H54 (cell line): ENCODE data around the gene MAN1A2.
"Not testable (repeated sequence)": the region's sequence is repeated elsewhere in the genome, so short reads cannot be mapped to it uniquely, and the experiment has no call there.

Experiments used
- DNase-seq: peaks from one replicate; pipeline ENCODE4 v3.0.0; 2011; ENCODE audit warnings: low spot score, mixed read lengths; ENCODE audit not compliant: insufficient read length
- FAIRE-seq: peaks from 3 replicates; lab custom pipeline; 2011; peaks lifted over from hg19 to GRCh38; lab: Jason Lieb, UNC
- POLR2A ChIP-seq: IDR thresholded peaks from 2 replicates; pipeline ENCODE4 v1.6.1; 2011; ENCODE audit warnings: low read depth, mild to moderate bottlenecking, low read length

The MAN1A2 gene

DNA sequence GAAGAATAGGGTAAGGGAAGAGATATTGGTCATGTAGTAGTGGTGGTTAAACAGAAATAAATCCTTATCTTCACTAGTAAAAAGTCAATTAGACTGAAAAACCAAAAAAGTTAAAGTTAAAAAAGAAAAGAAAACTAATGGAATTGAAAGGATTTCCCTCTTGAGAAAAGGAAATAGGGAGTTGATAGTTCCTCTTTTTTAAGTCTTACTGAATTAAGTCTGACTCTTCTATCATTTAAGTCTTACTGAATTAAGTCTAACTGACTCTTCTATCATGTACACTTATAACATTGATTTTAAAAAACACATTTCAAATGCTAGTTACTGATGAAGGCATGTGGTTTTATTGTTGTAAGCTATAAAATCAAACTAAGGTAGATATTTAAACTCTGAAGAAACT lies 189.1 kb downstream of the MAN1A2 start:
- no peak for DNase-seq
- FAIRE-seq: no peak
- no peak for TF ChIP-seq POLR2A

DNA sequence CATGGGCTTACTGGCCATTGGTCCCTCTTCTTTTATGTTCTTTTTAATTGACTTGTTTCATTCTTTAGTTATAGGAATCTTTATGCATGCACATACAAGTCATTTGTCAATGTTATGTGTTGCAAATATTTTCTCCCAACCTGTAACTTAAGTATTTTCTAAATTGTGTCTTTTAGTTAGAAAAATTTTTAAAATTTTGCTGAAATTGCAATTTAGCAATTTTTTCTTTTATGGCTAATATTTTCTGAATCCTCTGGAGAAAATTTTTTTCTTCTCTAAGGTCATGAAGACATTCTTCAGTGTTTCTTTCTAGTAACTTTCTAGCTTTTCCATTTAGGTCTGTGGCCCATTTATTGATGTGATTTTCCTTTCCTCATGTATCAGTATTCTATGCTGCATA lies 189.7 kb downstream of the MAN1A2 start:
- FAIRE-seq: no peak
- no peak for TF ChIP-seq POLR2A

DNA sequence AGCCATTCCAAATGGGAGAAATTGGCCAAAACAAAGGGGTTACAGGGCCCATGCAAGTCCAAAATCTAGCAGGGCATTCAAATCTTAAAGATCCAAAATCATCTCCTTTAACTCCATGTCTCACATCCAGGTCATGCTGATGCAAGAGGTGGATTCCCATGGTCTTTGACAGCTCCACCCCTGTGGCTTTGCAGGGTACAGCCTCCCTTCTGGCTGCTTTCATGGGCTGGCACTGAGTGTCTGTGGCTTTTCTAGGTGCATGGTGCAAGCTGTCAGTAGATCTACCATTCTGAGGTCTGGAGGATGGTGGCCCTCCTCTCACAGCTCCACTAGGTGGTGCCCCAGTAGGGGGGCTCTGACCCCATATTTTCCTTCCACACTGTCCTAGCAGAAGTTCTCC lies 191.2 kb downstream of the MAN1A2 start:
- DNase-seq, FAIRE-seq: not testable (repeated sequence)

More for the DNA sequence above, 189.7 kb downstream of the MAN1A2 start:
- no peak for DNase-seq

- TF ChIP-seq POLR2A: no peak
- no peak for FAIRE-seq
- no peak for DNase-seq
These were observed 191.9 kb downstream of the MAN1A2 start for GRCh38 chr1:117559139-117559538.

DNA sequence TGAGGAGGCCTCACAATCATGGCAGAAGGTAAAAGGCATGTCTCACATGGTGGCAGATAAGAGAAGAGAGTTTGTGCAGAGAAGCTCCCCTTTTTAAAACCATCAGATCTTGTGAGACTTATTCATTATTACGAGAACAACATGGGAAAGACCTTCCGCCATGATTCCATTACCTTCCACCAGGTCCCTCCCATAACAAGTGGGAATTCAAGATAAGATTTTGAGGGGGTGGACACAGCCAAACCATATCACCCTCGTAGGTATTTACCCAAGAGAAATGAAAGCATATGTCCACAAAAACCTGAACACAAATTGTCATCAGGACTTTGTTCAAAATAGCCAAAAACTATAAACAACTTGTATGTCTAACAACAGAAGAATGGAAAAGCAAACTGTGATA lies 192.7 kb downstream of the MAN1A2 start:
- TF ChIP-seq POLR2A: no peak
- FAIRE-seq: no peak
- no peak for DNase-seq

- TF ChIP-seq POLR2A: no peak
- DNase-seq: no peak
- no peak for FAIRE-seq
These were observed 193.8 kb downstream of the MAN1A2 start for GRCh38 chr1:117561071-117561470.

GRCh38 chr1:117561551-117561950 lies 194.3 kb downstream of the MAN1A2 start:
- DNase-seq (no peak), FAIRE-seq (no peak)
- no peak for TF ChIP-seq POLR2A

- FAIRE-seq (no peak), DNase-seq (no peak)
- no peak for TF ChIP-seq POLR2A
These were observed 195.6 kb downstream of the MAN1A2 start for GRCh38 chr1:117562581-117563491.

DNA sequence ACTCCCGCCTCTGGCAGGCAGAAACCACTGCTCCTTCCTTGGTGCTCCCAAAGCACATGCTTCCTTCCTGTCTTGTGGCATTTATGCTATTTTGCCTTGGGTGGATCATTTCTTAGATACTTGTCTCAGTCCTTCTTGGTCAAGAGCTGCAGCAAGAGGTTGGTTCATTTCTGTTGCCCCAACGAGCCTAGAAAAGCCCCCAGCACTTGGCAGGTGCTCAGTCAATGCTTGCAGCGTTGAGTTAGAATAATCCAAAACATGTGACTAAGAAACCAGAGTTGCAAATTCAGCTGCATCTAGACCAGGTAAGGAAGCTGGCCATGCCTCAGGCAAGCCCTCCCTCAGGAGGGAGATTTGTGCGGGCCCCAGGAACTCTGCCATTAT lies 196.2 kb downstream of the MAN1A2 start:
- no peak for FAIRE-seq
- no peak for DNase-seq
- TF ChIP-seq POLR2A: no peak

DNA sequence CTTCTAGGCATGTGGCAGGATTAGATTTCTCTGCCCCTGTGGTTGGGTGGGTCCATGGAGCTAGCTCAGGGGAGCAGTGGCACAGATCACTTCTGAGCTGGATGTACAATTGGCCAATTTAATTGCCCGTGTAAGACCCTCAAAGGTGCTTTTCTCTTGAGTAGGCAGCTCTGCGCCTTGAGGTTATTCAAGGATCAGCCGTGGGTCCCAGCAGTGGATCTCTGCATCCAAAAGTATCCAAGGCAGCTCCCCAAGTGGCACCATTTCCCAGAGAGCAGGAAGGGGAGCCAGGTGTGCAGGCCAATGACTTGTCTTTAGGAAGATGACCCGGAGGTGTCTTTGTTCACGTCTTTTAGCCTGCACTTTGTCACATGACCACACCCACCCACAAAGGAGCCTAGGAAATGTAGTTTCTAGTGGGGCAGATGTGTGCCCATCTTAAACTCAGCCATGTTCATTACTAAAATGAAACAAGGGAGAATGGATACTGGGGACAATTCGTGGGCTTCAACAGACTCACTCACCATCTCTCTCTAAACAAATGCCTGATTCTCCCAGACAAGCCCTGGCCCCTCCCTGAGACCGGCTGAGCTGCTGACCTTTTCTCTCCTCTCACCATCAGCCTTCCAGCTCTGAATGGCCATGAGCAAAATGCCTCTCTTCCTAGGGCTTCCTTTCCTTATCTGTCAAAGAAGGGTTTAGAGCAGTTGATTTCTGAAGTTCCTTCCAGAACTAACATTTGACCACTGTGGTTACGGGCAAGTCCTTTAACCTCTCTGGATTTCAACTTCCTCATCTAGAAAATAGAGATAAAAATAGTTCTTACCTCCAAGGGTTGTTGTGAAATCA lies 197.2 kb downstream of the MAN1A2 start:
- FAIRE-seq (no peak), DNase-seq (no peak)
- no peak for TF ChIP-seq POLR2A

DNA sequence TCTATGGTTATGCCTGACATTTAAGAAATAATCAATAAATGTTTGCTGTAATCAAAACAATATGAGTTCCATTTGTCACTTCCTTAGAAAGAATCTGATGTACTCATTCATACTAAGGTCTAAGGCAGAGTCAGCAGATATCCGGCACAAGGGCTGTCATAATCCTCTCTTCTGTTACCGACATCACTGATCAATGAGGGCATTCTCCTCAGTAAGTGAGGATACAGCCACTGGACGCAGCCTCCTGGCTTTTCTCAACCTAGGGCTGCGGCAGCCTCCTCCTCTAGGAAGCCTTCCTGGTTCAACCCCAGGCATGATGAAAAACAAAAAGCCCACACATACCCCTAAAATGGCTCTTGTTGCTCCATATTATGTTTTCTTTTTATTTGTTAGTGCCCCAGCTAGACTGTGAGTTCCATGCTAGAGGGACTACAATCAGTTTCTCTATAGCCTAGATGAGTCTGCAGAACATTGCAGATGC lies 197.9 kb downstream of the MAN1A2 start:
- DNase-seq: no peak
- FAIRE-seq: no peak
- TF ChIP-seq POLR2A: no peak

DNA sequence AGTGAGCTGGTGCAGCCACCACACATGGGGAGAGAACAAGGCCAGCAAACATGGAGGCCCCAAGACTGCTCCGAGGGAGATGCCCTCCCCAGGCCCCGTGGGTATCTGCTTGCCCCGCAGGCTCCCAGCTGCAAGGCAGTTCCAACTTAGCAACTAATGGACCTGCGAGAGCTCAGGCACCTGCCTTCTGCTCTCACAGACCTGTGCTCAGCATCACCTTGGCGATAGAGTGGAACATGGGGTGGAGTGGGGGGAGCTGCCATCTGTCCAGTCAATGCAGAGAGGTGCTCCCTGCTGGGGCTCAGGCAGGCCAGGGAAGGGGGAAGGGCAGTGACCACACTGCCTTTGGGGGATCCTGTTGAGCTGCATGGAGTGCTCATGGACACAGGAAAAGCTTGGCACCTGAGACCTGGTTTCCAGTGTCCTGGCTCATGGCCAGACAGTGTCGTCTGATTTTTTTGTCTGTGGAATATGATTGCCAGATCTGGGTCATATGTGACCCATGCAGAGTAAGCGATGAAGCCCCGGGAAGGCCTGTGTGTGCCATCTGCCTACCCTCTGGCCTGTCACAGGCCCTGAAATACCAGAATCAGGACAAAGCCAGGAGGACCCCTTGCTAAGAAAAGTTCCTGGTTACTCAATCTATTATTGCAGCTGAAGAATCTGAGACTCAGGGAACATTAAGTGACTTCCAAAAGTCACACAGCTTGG lies 198.7 kb downstream of the MAN1A2 start:
- TF ChIP-seq POLR2A: no peak
- FAIRE-seq (no peak), DNase-seq (no peak)

DNA sequence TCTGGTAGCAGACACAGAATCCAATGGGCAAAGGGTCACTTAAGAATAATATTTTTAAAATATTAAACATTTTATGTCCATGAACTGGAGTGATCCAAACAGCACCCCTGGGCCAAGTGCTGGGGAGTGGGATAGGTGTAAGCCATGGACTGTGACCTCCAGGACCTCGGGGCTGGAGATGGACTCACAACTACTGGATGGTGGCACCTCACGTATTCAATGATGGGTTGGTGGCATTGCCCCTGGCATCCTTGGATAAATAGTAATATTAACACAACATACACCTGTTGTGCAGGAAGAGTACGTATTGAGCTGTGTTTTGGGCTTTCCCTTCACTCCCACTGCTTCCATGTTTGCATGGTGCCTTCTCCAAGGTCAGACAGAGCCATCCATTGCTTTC lies 199.3 kb downstream of the MAN1A2 start:
- FAIRE-seq: no peak
- no peak for TF ChIP-seq POLR2A
- DNase-seq: no peak

DNA sequence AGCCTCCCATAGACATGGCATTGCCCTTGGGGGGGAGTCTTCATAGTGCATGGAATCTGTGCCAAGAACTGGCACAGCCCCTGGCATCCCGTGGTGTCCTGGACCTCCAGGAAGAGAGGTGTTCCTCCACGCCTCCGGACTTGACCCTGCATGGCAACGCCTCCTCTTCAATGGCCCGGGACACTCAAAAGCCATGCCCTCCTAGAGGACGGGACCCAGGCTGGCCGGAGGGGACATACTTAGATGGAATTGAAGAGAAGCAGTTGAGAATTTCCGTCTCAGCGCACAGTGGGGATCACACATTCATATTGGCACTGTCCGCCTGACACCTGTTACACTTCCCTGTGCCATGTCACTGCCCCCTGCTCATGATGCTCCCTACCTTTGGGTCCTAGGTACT lies 200.2 kb downstream of the MAN1A2 start:
- TF ChIP-seq POLR2A: no peak
- FAIRE-seq (no peak), DNase-seq (no peak)

DNA sequence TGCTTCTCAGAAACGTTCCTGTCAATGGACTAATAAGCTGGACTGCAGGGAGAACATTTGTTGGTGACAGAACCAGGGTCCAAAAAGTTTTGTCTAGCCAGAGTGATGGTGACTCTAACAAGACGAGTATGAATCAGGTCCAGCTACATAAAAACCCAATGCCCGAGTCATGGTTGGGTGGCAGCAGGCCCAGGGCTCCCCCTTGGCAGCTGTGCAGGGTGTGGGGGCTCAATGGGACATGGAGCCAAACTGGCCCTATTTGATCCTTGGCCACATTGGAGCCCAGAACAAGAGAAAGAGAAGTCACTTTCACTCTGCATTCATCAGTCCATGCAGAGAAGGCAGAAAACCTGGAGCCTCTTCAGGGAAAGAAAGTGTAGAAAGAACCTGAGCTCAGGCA lies 200.7 kb downstream of the MAN1A2 start:
- FAIRE-seq (no peak), DNase-seq (no peak)
- no peak for TF ChIP-seq POLR2A
